ENCODE data around the gene CCDC51. TPM values are rescaled to one million over a fixed set of nuclear protein-coding genes. Genes with fewer than 3 reads are reported as not detected.
"Not testable (repeated sequence)": the region's sequence is repeated elsewhere in the genome, so short reads cannot be mapped to it uniquely, and the experiment has no call there.

CCDC51 gene, protein sequence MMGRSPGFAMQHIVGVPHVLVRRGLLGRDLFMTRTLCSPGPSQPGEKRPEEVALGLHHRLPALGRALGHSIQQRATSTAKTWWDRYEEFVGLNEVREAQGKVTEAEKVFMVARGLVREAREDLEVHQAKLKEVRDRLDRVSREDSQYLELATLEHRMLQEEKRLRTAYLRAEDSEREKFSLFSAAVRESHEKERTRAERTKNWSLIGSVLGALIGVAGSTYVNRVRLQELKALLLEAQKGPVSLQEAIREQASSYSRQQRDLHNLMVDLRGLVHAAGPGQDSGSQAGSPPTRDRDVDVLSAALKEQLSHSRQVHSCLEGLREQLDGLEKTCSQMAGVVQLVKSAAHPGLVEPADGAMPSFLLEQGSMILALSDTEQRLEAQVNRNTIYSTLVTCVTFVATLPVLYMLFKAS
- 24.4 and 25.9 TPM in 2 replicates for total RNA-seq

GRCh38 chr3:48439820-48440589, at the start of gene CCDC51, which contains the start of gene TMA7:
Gene CCDC51, minus strand, starts transcription at chr3:48440119. Its CDS starts 4,991 bp downstream, at chr3:48435128.
Gene TMA7, plus strand, starts transcription at chr3:48440257. Its CDS starts 40 bp downstream, at chr3:48440297.
- peaks cover 20% of the 10 kb centered on the region for H3K4me1 Mint-ChIP-seq
- DNase-seq, result peak; percentile 100
- intact Hi-C loops (cut with micrococcal nuclease), result loop anchor here (1.0 to 2.0 kb wide), 4 partner anchors 32 to 251 kb away; partner anchors contain the start of genes CDC25A and PFKFB4
- H3K27me3 Mint-ChIP-seq, result no peaks in the 10 kb centered on the region
- H3K9me3 Mint-ChIP-seq, result no peaks in the 10 kb centered on the region
- peak within 1 kb of the TSS; percentile 96 for H3K4me3 Mint-ChIP-seq
- H3K27ac Mint-ChIP-seq, result peak within 1 kb of the TSS; percentile 92
- H3K36me3 Mint-ChIP-seq (ENCODE audit: low read depth), result peaks cover 43% of the 10 kb centered on the region

GRCh38 chr3:48486952-48487351, 47.0 kb upstream of the CCDC51 start:
- no peak for DNase-seq
- H3K4me1 Mint-ChIP-seq, result no peaks in the 10 kb centered on the region
- intact Hi-C loops (cut with micrococcal nuclease), result no loop called here
- peaks cover 11% of the 10 kb centered on the region for H3K36me3 Mint-ChIP-seq (ENCODE audit: low read depth)
- H3K9me3 Mint-ChIP-seq, result no peaks in the 10 kb centered on the region
- H3K27me3 Mint-ChIP-seq, result no peaks in the 10 kb centered on the region
- no peak overlapping the region for H3K27ac Mint-ChIP-seq
- no peak overlapping the region for H3K4me3 Mint-ChIP-seq

DNA sequence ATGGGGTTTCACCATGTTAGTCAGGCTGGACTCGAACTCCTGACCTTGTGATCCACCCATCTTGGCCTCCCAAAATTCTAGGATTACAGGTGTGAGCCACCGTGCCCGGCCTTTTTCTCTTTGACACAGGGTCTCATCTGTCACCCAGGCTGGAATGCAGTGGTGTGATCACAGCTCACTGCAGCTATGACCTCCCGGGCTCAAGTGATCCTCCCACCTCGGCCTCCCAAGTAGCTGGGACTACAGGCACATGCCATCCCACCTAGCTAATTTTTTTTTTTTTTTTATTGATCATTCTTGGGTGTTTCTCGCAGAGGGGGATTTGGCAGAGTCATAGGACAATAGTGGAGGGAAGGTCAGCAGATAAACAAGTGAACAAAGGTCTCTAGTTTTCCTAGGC, 42.9 kb upstream of the CCDC51 start:
- H3K9me3 Mint-ChIP-seq; H3K27me3 Mint-ChIP-seq; DNase-seq; H3K27ac Mint-ChIP-seq; H3K4me3 Mint-ChIP-seq; intact Hi-C loops (cut with micrococcal nuclease): not testable (repeated sequence)
- Mint-ChIP-seq H3K36me3 (ENCODE audit: low read depth) (peaks cover 12% of the 10 kb centered on the region), H3K4me1 (peaks cover 17% of the 10 kb centered on the region)

DNA sequence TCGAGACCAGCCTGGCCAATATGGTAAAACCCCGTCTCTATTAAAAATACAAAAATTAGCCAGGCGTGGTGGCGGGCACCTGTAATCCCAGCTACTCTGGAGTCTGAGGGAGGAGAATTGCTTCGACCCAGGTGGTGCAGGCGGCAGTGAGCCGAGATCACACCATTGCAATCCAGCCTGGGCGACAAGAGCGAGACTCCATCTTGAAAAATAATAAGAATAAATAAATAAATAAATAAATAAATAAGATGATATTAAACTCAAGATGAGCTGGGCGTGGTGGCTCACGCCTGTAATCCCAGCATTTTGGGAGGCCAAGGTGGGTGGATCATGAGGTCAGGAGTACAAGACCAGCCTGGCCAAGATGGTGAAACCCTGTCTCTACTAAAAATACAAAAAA, 41.0 kb upstream of the CCDC51 start:
- H3K9me3 Mint-ChIP-seq; H3K27me3 Mint-ChIP-seq; DNase-seq; intact Hi-C loops (cut with micrococcal nuclease); H3K4me3 Mint-ChIP-seq; H3K27ac Mint-ChIP-seq: not testable (repeated sequence)
- Mint-ChIP-seq H3K36me3 (ENCODE audit: low read depth) (peaks cover 17% of the 10 kb centered on the region), H3K4me1 (peaks cover 23% of the 10 kb centered on the region)

DNA sequence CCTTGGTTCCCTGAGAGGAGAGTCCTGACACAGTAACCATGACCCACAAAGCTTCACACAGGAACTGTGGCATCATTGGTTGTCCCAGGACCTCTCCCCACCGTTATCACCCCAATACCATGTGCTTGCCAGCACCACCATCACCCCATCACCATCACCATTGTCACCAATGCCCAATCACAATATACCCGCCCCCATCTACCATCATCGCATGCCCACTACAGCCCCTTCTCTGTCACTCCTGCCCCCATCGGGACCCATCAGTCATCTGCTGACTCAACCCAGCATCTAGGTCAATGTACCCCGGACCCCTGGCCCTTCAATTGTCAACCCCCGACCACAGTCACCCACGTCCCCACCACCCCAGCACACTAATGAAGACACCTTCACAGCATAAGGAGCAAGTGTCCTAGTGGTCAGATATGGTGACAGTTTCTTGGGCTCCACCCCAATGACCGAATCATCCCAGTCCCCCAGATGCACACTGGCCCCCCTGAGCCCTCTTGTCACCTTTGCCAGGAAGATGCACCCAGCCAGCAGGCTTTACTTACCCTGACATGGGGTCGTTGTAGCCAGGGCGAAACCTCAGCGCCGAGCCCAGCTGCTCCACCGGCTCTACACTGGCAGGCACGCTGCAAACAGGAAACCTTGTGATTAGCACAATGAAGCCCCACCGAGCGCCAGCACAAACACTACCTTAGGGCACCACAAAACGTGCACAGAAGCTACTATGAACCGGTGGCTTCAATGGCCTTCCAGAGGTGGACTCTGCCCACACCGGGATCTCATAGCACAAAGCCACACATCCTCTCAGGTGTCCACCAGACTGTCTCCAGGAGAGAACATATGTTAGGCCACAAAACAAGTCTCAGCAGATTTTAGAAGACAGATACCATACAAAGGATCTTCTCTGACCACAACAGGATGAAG, 39.0 kb upstream of the CCDC51 start:
- H3K9me3 Mint-ChIP-seq, result no peaks in the 10 kb centered on the region
- no peaks in the 10 kb centered on the region for H3K27me3 Mint-ChIP-seq
- peak overlapping the region; percentile 80 for H3K4me3 Mint-ChIP-seq
- H3K27ac Mint-ChIP-seq, result peak overlapping the region; percentile 98
- peaks cover 23% of the 10 kb centered on the region for H3K36me3 Mint-ChIP-seq (ENCODE audit: low read depth)
- H3K4me1 Mint-ChIP-seq, result peaks cover 30% of the 10 kb centered on the region
- DNase-seq, result peak; percentile 89
- intact Hi-C loops (cut with micrococcal nuclease), result loop anchor here (10.0 kb wide), 1 partner anchor 1846 kb away; the partner anchor contains the start of genes HYAL2 and TUSC2

- intact Hi-C loops (cut with micrococcal nuclease), result loop anchor here (10.0 kb wide), 1 partner anchor 1847 kb away; the partner anchor contains the start of genes HYAL2 and TUSC2
- H3K4me3 Mint-ChIP-seq, result peak overlapping the region; percentile 80
- DNase-seq, result peak; percentile 59
- H3K9me3 Mint-ChIP-seq, result no peaks in the 10 kb centered on the region
- H3K27me3 Mint-ChIP-seq, result no peaks in the 10 kb centered on the region
- peaks cover 36% of the 10 kb centered on the region for H3K4me1 Mint-ChIP-seq
- H3K27ac Mint-ChIP-seq, result peak overlapping the region; percentile 98
- H3K36me3 Mint-ChIP-seq (ENCODE audit: low read depth), result peaks cover 26% of the 10 kb centered on the region
Observed at GRCh38 chr3:48477959-48478520, 38.1 kb upstream of the CCDC51 start.

- peak; percentile 60 for DNase-seq
- Mint-ChIP-seq H3K27me3 (no peaks in the 10 kb centered on the region), H3K9me3 (no peaks in the 10 kb centered on the region), H3K36me3 (ENCODE audit: low read depth) (peaks cover 27% of the 10 kb centered on the region), H3K27ac (peak overlapping the region; percentile 98), H3K4me1 (peaks cover 40% of the 10 kb centered on the region), H3K4me3 (no peak overlapping the region)
- intact Hi-C loops (cut with micrococcal nuclease), result loop anchor here (10.0 kb wide), 1 partner anchor 1848 kb away; the partner anchor contains the start of genes HYAL2 and TUSC2
Observed at GRCh38 chr3:48476426-48477053, 36.6 kb upstream of the CCDC51 start.

GRCh38 chr3:48475188-48475587, 35.3 kb upstream of the CCDC51 start:
- Mint-ChIP-seq H3K4me3 (no peak overlapping the region), H3K27me3 (no peaks in the 10 kb centered on the region), H3K4me1 (peaks cover 42% of the 10 kb centered on the region), H3K36me3 (ENCODE audit: low read depth) (peaks cover 26% of the 10 kb centered on the region), H3K27ac (peak overlapping the region; percentile 86), H3K9me3 (no peaks in the 10 kb centered on the region)
- intact Hi-C loops (cut with micrococcal nuclease), result loop anchor here (10.0 kb wide), 1 partner anchor 1850 kb away; the partner anchor contains the start of genes HYAL2 and TUSC2
- DNase-seq, result peak; percentile 58

DNA sequence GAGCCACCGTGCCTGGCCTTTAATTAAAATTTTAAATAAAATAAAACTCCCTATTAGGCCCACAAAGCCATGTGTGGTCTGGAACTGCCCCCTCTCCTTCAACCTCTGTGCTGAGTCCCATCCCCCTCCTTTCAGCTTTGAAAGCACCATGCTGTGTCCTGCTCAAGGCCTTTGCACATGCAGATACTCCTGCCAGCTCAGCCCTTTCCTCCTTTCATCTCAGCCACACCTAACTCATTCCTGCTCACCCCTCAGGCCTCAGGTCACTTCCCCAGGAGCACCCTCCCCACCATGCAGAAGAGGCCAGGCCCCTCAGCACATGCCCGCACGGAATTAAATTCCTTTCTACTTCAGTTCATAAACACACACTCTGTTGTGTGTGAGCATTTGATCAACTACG, 34.7 kb upstream of the CCDC51 start:
- Mint-ChIP-seq H3K36me3 (ENCODE audit: low read depth) (peaks cover 29% of the 10 kb centered on the region), H3K4me3 (peak overlapping the region; percentile 51), H3K27ac (peak overlapping the region; percentile 86), H3K27me3 (no peaks in the 10 kb centered on the region), H3K9me3 (no peaks in the 10 kb centered on the region), H3K4me1 (peaks cover 45% of the 10 kb centered on the region)
- intact Hi-C loops (cut with micrococcal nuclease), result loop anchor here (10.0 kb wide), 1 partner anchor 1850 kb away; the partner anchor contains the start of genes HYAL2 and TUSC2
- peak; percentile 59 for DNase-seq

- H3K4me1 Mint-ChIP-seq, result peaks cover 47% of the 10 kb centered on the region
- DNase-seq, H3K27ac Mint-ChIP-seq, H3K27me3 Mint-ChIP-seq, H3K9me3 Mint-ChIP-seq, H3K4me3 Mint-ChIP-seq: not testable (repeated sequence)
- peaks cover 34% of the 10 kb centered on the region for H3K36me3 Mint-ChIP-seq (ENCODE audit: low read depth)
- intact Hi-C loops (cut with micrococcal nuclease), result loop anchor here (10.0 kb wide), 1 partner anchor 1851 kb away; the partner anchor contains the start of genes HYAL2 and TUSC2
Observed at GRCh38 chr3:48474031-48474430, 34.1 kb upstream of the CCDC51 start.

GRCh38 chr3:48473617-48473952, 33.7 kb upstream of the CCDC51 start:
- Mint-ChIP-seq H3K4me1 (peaks cover 47% of the 10 kb centered on the region), H3K4me3 (peak overlapping the region; percentile 85), H3K36me3 (ENCODE audit: low read depth) (peaks cover 31% of the 10 kb centered on the region), H3K27ac (peak overlapping the region; percentile 97), H3K27me3 (no peaks in the 10 kb centered on the region), H3K9me3 (no peaks in the 10 kb centered on the region)
- intact Hi-C loops (cut with micrococcal nuclease), result loop anchor here (1.0 to 10.0 kb wide), 6 partner anchors 8 to 1851 kb away; partner anchors contain the start of genes ATRIP, CDC25A, HYAL2 and TUSC2
- no peak for DNase-seq

DNA sequence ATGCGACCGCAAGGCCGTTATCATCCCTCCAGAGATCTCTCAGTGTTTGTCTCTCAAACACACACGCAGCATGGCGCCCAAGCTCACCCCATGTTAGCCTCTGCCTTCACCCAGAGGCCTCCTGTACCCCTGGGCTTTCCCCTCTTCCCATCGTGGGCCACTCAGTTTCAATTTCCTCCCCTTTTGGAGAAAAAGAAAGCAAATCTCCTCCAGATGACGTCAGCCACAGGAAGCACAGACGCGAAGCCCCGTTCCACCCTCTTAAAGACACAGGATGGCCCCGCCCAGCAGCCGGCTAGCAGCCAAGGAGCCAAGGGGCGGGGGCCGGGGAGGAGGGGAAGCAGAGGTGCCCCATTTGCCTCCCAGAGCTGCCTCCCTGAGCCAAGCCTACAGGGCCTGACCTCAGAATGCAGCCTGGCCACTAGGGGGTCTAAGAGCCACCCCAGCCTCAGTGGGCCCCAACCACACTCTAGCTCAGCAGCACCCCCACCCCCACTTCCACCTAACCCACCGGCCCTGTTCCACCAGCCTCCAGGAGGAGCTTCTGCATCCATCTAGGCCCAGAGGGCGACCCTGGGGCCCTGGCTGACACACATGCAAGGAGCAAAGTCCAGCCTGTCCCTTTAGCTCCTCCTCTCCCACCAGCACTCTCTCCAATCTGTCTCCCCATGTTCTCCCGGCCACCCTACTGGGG, 33.2 kb upstream of the CCDC51 start:
- Mint-ChIP-seq H3K4me3 (peak overlapping the region; percentile 85), H3K27ac (peak overlapping the region; percentile 97), H3K27me3 (no peaks in the 10 kb centered on the region), H3K9me3 (no peaks in the 10 kb centered on the region), H3K36me3 (ENCODE audit: low read depth) (peaks cover 33% of the 10 kb centered on the region), H3K4me1 (peaks cover 47% of the 10 kb centered on the region)
- peak; percentile 98 for DNase-seq
- intact Hi-C loops (cut with micrococcal nuclease), result loop anchor here (1.0 to 10.0 kb wide), 7 partner anchors 8 to 1852 kb away; partner anchors contain the start of genes ATRIP, CCDC51, CDC25A and HYAL2

All from activated CD4-positive, alpha-beta T cell treated with anti-CD3 and anti-CD28 coated beads, Interleukin-2, amount 10 ng/mL, durations not matched to agents 24 days and 14 days (primary cell).